T-helper 2 cell treated with Interferon-gamma antibody and Interleukin-4, amounts not matched to agents 5 μg/mL and 100 μg/mL, for 36 hours (primary cell): ENCODE data around the gene APPL1.

Experiments
- DNase-seq: peaks from one replicate; pipeline ENCODE4 v3.0.0; 2021; ENCODE audit warnings: low spot score
- H3K27ac Mint-ChIP-seq: one replicate; pipeline ENCODE4 v1.8.0; 2021; ENCODE audit warnings: mild to moderate bottlenecking, mixed read lengths
- H3K27me3 Mint-ChIP-seq: one replicate; pipeline ENCODE4 v1.8.0; 2021; ENCODE audit warnings: low read depth, mixed read lengths
- H3K36me3 Mint-ChIP-seq: one replicate; pipeline ENCODE4 v1.8.0; 2021; ENCODE audit warnings: low read depth, mixed read lengths
- H3K4me1 Mint-ChIP-seq: one replicate; pipeline ENCODE4 v1.8.0; 2021; ENCODE audit warnings: low read depth, mixed read lengths
- H3K4me3 Mint-ChIP-seq: one replicate; pipeline ENCODE4 v1.8.0; 2022; ENCODE audit warnings: mild to moderate bottlenecking, moderate library complexity, mixed read lengths
- H3K9me3 Mint-ChIP-seq: one replicate; pipeline ENCODE4 v1.8.0; 2021; ENCODE audit warnings: mixed read lengths

The APPL1 gene

GRCh38 chr3:57233799-57234198, 6.3 kb downstream of the APPL1 start:
- H3K4me3 Mint-ChIP-seq, result no peak overlapping the region
- H3K27ac Mint-ChIP-seq, result no peak overlapping the region
- H3K4me1 Mint-ChIP-seq, result peaks cover 21% of the 10 kb centered on the region

DNA sequence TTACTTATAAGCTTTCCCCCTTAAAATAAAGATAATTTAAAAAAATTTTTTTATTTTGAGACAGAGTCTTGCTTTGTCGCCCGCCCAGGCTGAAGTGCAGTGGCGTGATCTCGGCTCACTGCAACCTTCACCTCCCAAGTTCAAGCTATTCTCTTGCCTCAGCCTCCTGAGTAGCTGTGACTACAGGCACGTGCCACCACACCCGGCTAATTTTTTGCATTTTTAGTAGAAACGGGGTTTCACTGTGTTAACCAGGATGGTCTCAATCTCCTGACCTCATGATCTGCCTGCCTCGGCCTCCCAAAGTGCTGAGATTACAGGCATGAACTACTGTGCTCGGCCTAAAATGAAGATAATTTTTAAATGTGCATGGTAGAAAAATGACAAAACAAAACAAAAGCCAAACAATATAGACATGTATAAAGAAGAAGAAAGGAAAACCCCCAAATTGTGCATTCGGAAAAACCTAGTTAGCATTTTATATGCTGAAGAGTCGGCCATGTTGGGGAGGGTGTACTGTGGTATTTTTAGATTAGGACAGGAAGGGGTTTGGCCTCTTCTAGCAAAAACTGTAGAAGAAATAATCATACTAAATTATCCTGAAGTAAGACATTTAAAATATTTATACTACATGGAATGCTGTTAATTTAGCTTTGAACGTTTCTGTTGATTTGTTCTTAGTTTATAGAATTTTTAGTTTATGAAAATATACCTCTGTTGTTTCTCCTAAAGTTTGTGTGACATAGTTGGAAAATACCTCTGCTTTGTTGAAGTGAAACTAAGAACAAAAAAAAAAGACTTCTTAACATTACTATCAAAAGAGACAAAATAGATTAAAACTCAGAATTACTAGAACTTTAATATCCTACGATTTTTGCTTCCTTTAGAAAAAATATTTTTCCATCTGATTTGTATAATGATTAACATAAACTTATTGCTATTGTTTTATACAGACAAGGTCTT, 7.4 kb downstream of the APPL1 start:
- peaks cover 27% of the 10 kb centered on the region for H3K36me3 Mint-ChIP-seq
- no peak overlapping the region for H3K4me3 Mint-ChIP-seq
- no peaks in the 10 kb centered on the region for H3K27me3 Mint-ChIP-seq
- no peaks in the 10 kb centered on the region for H3K9me3 Mint-ChIP-seq
- no peak overlapping the region for H3K27ac Mint-ChIP-seq
- peaks cover 12% of the 10 kb centered on the region for H3K4me1 Mint-ChIP-seq
- no peak for DNase-seq

More at GRCh38 chr3:57233799-57234198, 6.3 kb downstream of the APPL1 start:
- peaks cover 18% of the 10 kb centered on the region for H3K36me3 Mint-ChIP-seq
- H3K9me3 Mint-ChIP-seq, result no peaks in the 10 kb centered on the region
- no peaks in the 10 kb centered on the region for H3K27me3 Mint-ChIP-seq
- no peak for DNase-seq

- Mint-ChIP-seq H3K4me1 (no peaks in the 10 kb centered on the region), H3K36me3 (peaks cover 47% of the 10 kb centered on the region), H3K9me3 (no peaks in the 10 kb centered on the region), H3K27ac (no peak overlapping the region), H3K27me3 (no peaks in the 10 kb centered on the region), H3K4me3 (no peak overlapping the region)
- DNase-seq, result no peak
Observed at GRCh38 chr3:57244946-57245345, 17.4 kb downstream of the APPL1 start.

DNA sequence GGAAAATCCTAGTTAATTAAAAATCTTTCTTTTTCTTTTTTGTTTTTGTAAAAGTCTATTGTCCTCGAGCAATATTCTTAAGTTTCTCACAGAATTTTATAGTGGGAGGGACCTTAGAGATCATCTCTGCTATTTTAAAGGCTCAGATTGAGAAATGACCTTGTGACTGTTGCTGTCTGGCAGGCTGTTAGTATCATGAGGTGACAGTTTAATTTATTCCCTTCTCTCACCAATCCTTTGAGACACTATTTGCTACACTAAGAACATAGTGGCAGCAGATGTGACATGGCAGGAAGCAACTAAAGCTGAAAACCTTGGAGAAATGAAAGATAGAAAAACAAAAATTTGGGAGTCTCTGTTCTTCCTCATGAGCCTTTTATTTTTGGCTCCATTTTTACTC, 24.9 kb downstream of the APPL1 start:
- Mint-ChIP-seq H3K4me3 (no peak overlapping the region), H3K9me3 (no peaks in the 10 kb centered on the region), H3K27me3 (no peaks in the 10 kb centered on the region), H3K27ac (no peak overlapping the region), H3K36me3 (peaks cover 33% of the 10 kb centered on the region), H3K4me1 (no peaks in the 10 kb centered on the region)
- no peak for DNase-seq

GRCh38 chr3:57256844-57257243, 29.3 kb downstream of the APPL1 start:
- H3K36me3 Mint-ChIP-seq, result peaks cover 39% of the 10 kb centered on the region
- no peaks in the 10 kb centered on the region for H3K27me3 Mint-ChIP-seq
- DNase-seq, result no peak
- no peak overlapping the region for H3K27ac Mint-ChIP-seq
- no peak overlapping the region for H3K4me3 Mint-ChIP-seq
- no peaks in the 10 kb centered on the region for H3K4me1 Mint-ChIP-seq
- peaks cover under 1% of the 10 kb centered on the region for H3K9me3 Mint-ChIP-seq

- H3K36me3 Mint-ChIP-seq, result peaks cover 42% of the 10 kb centered on the region
- no peaks in the 10 kb centered on the region for H3K4me1 Mint-ChIP-seq
- no peak overlapping the region for H3K4me3 Mint-ChIP-seq
- H3K27ac Mint-ChIP-seq, result no peak overlapping the region
- peaks cover 4% of the 10 kb centered on the region for H3K9me3 Mint-ChIP-seq
- no peaks in the 10 kb centered on the region for H3K27me3 Mint-ChIP-seq
- DNase-seq, result no peak
Observed at GRCh38 chr3:57257678-57258077, 30.1 kb downstream of the APPL1 start.

DNA sequence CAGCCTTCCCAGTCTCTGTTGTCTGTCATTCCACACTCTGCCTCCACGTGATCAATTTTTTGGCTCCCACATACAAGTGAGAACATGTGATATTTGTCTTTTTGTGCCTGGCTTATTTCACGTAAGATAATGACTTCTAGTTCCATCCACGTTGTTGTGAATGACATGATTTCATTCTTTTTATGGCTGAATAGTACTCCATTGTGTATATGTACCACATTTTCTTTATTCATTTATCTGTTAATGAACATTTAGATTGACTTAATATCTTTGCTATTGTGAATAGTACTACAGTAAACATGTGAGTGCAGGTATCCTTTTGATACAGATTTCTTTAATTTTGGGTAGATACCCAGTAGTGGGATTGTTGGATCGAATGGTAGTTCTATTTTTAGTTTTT, 33.6 kb downstream of the APPL1 start:
- no peaks in the 10 kb centered on the region for H3K27me3 Mint-ChIP-seq
- no peak overlapping the region for H3K27ac Mint-ChIP-seq
- no peak for DNase-seq
- peaks cover 10% of the 10 kb centered on the region for H3K9me3 Mint-ChIP-seq
- no peak overlapping the region for H3K4me3 Mint-ChIP-seq
- H3K4me1 Mint-ChIP-seq, result no peaks in the 10 kb centered on the region
- peaks cover 60% of the 10 kb centered on the region for H3K36me3 Mint-ChIP-seq

- H3K36me3 Mint-ChIP-seq, result peaks cover 68% of the 10 kb centered on the region
- H3K9me3 Mint-ChIP-seq, result peaks cover 10% of the 10 kb centered on the region
- no peak for DNase-seq
- no peak overlapping the region for H3K4me3 Mint-ChIP-seq
- H3K4me1 Mint-ChIP-seq, result no peaks in the 10 kb centered on the region
- no peaks in the 10 kb centered on the region for H3K27me3 Mint-ChIP-seq
- no peak overlapping the region for H3K27ac Mint-ChIP-seq
Observed at GRCh38 chr3:57261929-57262328, 34.4 kb downstream of the APPL1 start.

GRCh38 chr3:57268416-57268815, 40.9 kb downstream of the APPL1 start:
- Mint-ChIP-seq H3K4me1 (no peaks in the 10 kb centered on the region), H3K36me3 (peaks cover 54% of the 10 kb centered on the region), H3K27me3 (no peaks in the 10 kb centered on the region), H3K4me3 (no peak overlapping the region), H3K9me3 (peaks cover 4% of the 10 kb centered on the region), H3K27ac (no peak overlapping the region)
- no peak for DNase-seq

DNA sequence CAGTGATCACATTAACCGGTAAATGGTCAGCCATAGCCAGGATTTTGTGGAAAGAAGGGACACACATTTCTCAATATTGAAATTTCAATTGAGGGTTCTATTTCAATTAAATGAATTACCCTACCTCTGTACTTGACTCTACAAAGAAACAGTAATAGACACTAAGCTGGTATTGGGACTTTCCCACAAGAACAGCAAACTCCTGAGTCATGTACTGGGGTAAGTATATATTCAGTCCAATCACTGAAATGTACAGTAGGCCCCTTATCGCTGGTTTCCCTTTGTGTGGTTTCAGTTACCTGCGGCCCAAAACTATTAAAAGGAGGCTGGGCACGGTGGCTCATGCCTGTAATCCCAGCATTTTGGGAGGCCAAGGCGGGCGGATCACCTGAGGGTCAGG, 47.3 kb downstream of the APPL1 start:
- Mint-ChIP-seq H3K27me3 (no peaks in the 10 kb centered on the region), H3K27ac (no peak overlapping the region), H3K36me3 (peaks cover 15% of the 10 kb centered on the region), H3K4me3 (no peak overlapping the region), H3K9me3 (no peaks in the 10 kb centered on the region), H3K4me1 (no peaks in the 10 kb centered on the region)
- DNase-seq, result no peak

GRCh38 chr3:57275393-57275792, 47.9 kb downstream of the APPL1 start:
- Mint-ChIP-seq H3K4me1 (no peaks in the 10 kb centered on the region), H3K27ac (no peak overlapping the region), H3K36me3 (peaks cover 16% of the 10 kb centered on the region), H3K27me3 (no peaks in the 10 kb centered on the region), H3K4me3 (no peak overlapping the region), H3K9me3 (no peaks in the 10 kb centered on the region)
- DNase-seq, result no peak

DNA sequence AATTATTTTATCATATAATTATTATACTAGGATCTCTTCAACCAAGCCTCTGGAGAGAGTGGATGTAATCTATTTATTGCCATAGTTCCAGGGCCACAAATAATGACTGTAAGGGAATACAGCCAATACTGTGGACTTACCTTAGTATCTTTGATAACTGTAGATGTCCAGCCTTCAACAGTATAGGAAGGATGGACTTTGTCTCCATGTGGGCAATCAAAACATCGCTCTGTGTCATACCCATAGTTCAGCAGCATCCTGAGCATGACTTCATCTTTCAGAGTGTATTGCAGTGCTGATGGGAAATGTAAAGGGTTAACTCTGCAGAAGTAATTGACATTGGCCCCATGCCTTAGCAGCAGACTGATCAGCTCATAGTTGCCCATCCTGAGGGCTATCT, 50.7 kb downstream of the APPL1 start:
- no peak overlapping the region for H3K27ac Mint-ChIP-seq
- no peaks in the 10 kb centered on the region for H3K9me3 Mint-ChIP-seq
- H3K4me3 Mint-ChIP-seq, result no peak overlapping the region
- DNase-seq, result no peak
- H3K4me1 Mint-ChIP-seq, result peaks cover 6% of the 10 kb centered on the region
- H3K36me3 Mint-ChIP-seq, result peaks cover 8% of the 10 kb centered on the region
- no peaks in the 10 kb centered on the region for H3K27me3 Mint-ChIP-seq

DNA sequence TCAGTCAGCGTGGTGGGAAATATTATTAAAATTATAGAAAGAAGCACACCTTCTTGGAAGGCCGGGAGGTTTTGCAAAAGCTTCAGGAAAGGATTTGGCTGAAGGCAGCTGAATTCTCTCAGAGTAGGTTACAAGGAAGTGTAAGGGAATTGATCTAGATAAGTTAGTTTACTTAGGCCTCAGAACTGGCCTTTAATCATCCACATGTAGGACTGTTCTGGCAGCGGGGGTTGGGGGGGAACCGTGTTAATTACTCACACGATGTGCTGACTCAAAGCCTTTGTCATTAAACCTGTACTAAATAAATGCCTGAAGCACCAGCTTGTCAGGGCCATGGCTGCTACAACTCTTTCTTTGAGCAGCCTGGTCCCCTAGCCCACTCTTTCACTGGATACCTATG, 52.2 kb downstream of the APPL1 start:
- no peak overlapping the region for H3K4me3 Mint-ChIP-seq
- no peak for DNase-seq
- no peaks in the 10 kb centered on the region for H3K27me3 Mint-ChIP-seq
- no peaks in the 10 kb centered on the region for H3K9me3 Mint-ChIP-seq
- peaks cover 5% of the 10 kb centered on the region for H3K36me3 Mint-ChIP-seq
- H3K4me1 Mint-ChIP-seq, result peaks cover 6% of the 10 kb centered on the region
- H3K27ac Mint-ChIP-seq, result no peak overlapping the region

GRCh38 chr3:57281715-57282114, 54.2 kb downstream of the APPL1 start:
- Mint-ChIP-seq H3K9me3 (peaks cover 5% of the 10 kb centered on the region), H3K27me3 (peaks cover under 1% of the 10 kb centered on the region), H3K27ac (no peak overlapping the region), H3K4me1 (peaks cover 6% of the 10 kb centered on the region), H3K4me3 (no peak overlapping the region), H3K36me3 (peaks cover 3% of the 10 kb centered on the region)
- no peak for DNase-seq

DNA sequence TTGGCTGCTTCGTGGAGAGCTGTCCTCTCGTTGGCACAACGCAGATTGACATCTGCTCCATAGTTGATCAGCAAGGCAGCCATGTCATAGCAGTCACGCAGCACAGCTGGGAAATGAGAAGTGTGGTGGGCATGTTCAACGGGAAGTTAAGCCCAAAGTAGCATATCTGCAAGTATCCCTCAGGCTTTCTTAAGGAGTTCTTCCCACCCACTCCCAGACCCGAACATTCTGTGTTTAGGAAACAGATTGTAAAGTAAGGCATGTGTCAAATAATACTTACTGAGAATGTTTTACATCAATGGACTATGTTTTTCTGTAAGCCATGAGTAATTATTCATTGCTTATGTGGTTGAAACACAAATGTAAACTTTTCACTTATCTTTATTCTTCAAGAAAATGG, 55.8 kb downstream of the APPL1 start:
- DNase-seq, result no peak
- H3K36me3 Mint-ChIP-seq, result peaks cover 2% of the 10 kb centered on the region
- no peak overlapping the region for H3K27ac Mint-ChIP-seq
- H3K9me3 Mint-ChIP-seq, result peaks cover 5% of the 10 kb centered on the region
- peaks cover 6% of the 10 kb centered on the region for H3K4me1 Mint-ChIP-seq
- H3K4me3 Mint-ChIP-seq, result no peak overlapping the region
- H3K27me3 Mint-ChIP-seq, result peaks cover 2% of the 10 kb centered on the region
